ENCODE data around the gene CASS4.
"Not testable (repeated sequence)": the region's sequence is repeated elsewhere in the genome, so short reads cannot be mapped to it uniquely, and the experiment has no call there.

CASS4 gene

GRCh38 chr20:56380375-56380774, 31.7 kb upstream of the CASS4 start:
- Histone ChIP-seq H3K27ac (ENCODE audit: low read depth, low read length) (no peak overlapping the region), H3K27me3 (ENCODE audit: control insufficient read depth in 1 of 2, insufficient read depth in 2 of 2, low read length in 2 of 2) (no peaks in the 10 kb centered on the region), H3K9me3 (ENCODE audit: control insufficient read depth in 1 of 2, low read length in 2 of 2) (no peaks in the 10 kb centered on the region), H3K4me1 (ENCODE audit: control insufficient read depth in 1 of 2, insufficient read depth in 2 of 2, low read length in 2 of 2) (peaks cover 0 to 7% of the 10 kb centered on the region in 2 donors), H3K4me3 (ENCODE audit: low read depth in 1 of 2, low read length in 2 of 2) (no peak overlapping the region), H3K36me3 (ENCODE audit: control insufficient read depth in 1 of 2, insufficient read depth in 2 of 2, low read length in 2 of 2) (peaks cover 8 to 52% of the 10 kb centered on the region in 2 donors), H3K9ac (ENCODE audit: low read depth in 1 of 2, low read length in 2 of 2) (no peak overlapping the region)

GRCh38 chr20:56381501-56381900, 30.6 kb upstream of the CASS4 start:
- no peaks in the 10 kb centered on the region for H3K4me1 ChIP-seq (ENCODE audit: control insufficient read depth in 1 of 2, insufficient read depth in 2 of 2, low read length in 2 of 2)
- H3K27ac ChIP-seq (ENCODE audit: low read depth, low read length), result no peak overlapping the region
- no peak overlapping the region for H3K4me3 ChIP-seq (ENCODE audit: low read depth in 1 of 2, low read length in 2 of 2)
- H3K9me3 ChIP-seq (ENCODE audit: control insufficient read depth in 1 of 2, low read length in 2 of 2), result no peaks in the 10 kb centered on the region
- peaks cover 8 to 57% of the 10 kb centered on the region in 2 donors for H3K36me3 ChIP-seq (ENCODE audit: control insufficient read depth in 1 of 2, insufficient read depth in 2 of 2, low read length in 2 of 2)
- H3K27me3 ChIP-seq (ENCODE audit: control insufficient read depth in 1 of 2, insufficient read depth in 2 of 2, low read length in 2 of 2), result no peaks in the 10 kb centered on the region
- H3K9ac ChIP-seq (ENCODE audit: low read depth in 1 of 2, low read length in 2 of 2), result no peak overlapping the region

- Histone ChIP-seq H3K27me3 (ENCODE audit: control insufficient read depth in 1 of 2, insufficient read depth in 2 of 2, low read length in 2 of 2) (no peaks in the 10 kb centered on the region), H3K4me1 (ENCODE audit: control insufficient read depth in 1 of 2, insufficient read depth in 2 of 2, low read length in 2 of 2) (no peaks in the 10 kb centered on the region), H3K9ac (ENCODE audit: low read depth in 1 of 2, low read length in 2 of 2) (no peak overlapping the region), H3K36me3 (ENCODE audit: control insufficient read depth in 1 of 2, insufficient read depth in 2 of 2, low read length in 2 of 2) (peaks cover 8 to 52% of the 10 kb centered on the region in 2 donors), H3K9me3 (ENCODE audit: control insufficient read depth in 1 of 2, low read length in 2 of 2) (no peaks in the 10 kb centered on the region), H3K4me3 (ENCODE audit: low read depth in 1 of 2, low read length in 2 of 2) (no peak overlapping the region), H3K27ac (ENCODE audit: low read depth, low read length) (no peak overlapping the region)
Observed at GRCh38 chr20:56382696-56383095, 29.4 kb upstream of the CASS4 start.

- no peak overlapping the region for H3K27ac ChIP-seq (ENCODE audit: low read depth, low read length)
- peak overlapping the region in 1 of 2 donors; percentile 18 for H3K9ac ChIP-seq (ENCODE audit: low read depth in 1 of 2, low read length in 2 of 2)
- H3K4me1 ChIP-seq (ENCODE audit: control insufficient read depth in 1 of 2, insufficient read depth in 2 of 2, low read length in 2 of 2), result no peaks in the 10 kb centered on the region
- H3K4me3 ChIP-seq (ENCODE audit: low read depth in 1 of 2, low read length in 2 of 2), result no peak overlapping the region
- no peaks in the 10 kb centered on the region for H3K9me3 ChIP-seq (ENCODE audit: control insufficient read depth in 1 of 2, low read length in 2 of 2)
- no peaks in the 10 kb centered on the region for H3K27me3 ChIP-seq (ENCODE audit: control insufficient read depth in 1 of 2, insufficient read depth in 2 of 2, low read length in 2 of 2)
- peaks cover 8 to 52% of the 10 kb centered on the region in 2 donors for H3K36me3 ChIP-seq (ENCODE audit: control insufficient read depth in 1 of 2, insufficient read depth in 2 of 2, low read length in 2 of 2)
Observed at GRCh38 chr20:56383334-56383733, 28.7 kb upstream of the CASS4 start.

GRCh38 chr20:56385130-56385529, 26.9 kb upstream of the CASS4 start:
- Histone ChIP-seq H3K36me3 (ENCODE audit: control insufficient read depth in 1 of 2, insufficient read depth in 2 of 2, low read length in 2 of 2) (peaks cover 8 to 50% of the 10 kb centered on the region in 2 donors), H3K9me3 (ENCODE audit: control insufficient read depth in 1 of 2, low read length in 2 of 2) (no peaks in the 10 kb centered on the region), H3K4me3 (ENCODE audit: low read depth in 1 of 2, low read length in 2 of 2) (no peak overlapping the region), H3K4me1 (ENCODE audit: control insufficient read depth in 1 of 2, insufficient read depth in 2 of 2, low read length in 2 of 2) (no peaks in the 10 kb centered on the region), H3K27me3 (ENCODE audit: control insufficient read depth in 1 of 2, insufficient read depth in 2 of 2, low read length in 2 of 2) (no peaks in the 10 kb centered on the region), H3K9ac (ENCODE audit: low read depth in 1 of 2, low read length in 2 of 2) (no peak overlapping the region), H3K27ac (ENCODE audit: low read depth, low read length) (no peak overlapping the region)

- Histone ChIP-seq H3K36me3 (ENCODE audit: control insufficient read depth in 1 of 2, insufficient read depth in 2 of 2, low read length in 2 of 2) (peaks cover 8 to 43% of the 10 kb centered on the region in 2 donors), H3K27ac (ENCODE audit: low read depth, low read length) (no peak overlapping the region), H3K4me3 (ENCODE audit: low read depth in 1 of 2, low read length in 2 of 2) (no peak overlapping the region), H3K27me3 (ENCODE audit: control insufficient read depth in 1 of 2, insufficient read depth in 2 of 2, low read length in 2 of 2) (no peaks in the 10 kb centered on the region), H3K4me1 (ENCODE audit: control insufficient read depth in 1 of 2, insufficient read depth in 2 of 2, low read length in 2 of 2) (peaks cover 6 to 8% of the 10 kb centered on the region in 2 donors), H3K9me3 (ENCODE audit: control insufficient read depth in 1 of 2, low read length in 2 of 2) (no peaks in the 10 kb centered on the region), H3K9ac (ENCODE audit: low read depth in 1 of 2, low read length in 2 of 2) (no peak overlapping the region)
Observed at GRCh38 chr20:56386219-56386618, 25.8 kb upstream of the CASS4 start.

GRCh38 chr20:56388882-56389281, 23.2 kb upstream of the CASS4 start:
- Histone ChIP-seq H3K27ac (ENCODE audit: low read depth, low read length) (no peak overlapping the region), H3K36me3 (ENCODE audit: control insufficient read depth in 1 of 2, insufficient read depth in 2 of 2, low read length in 2 of 2) (peaks cover 8 to 31% of the 10 kb centered on the region in 2 donors), H3K9ac (ENCODE audit: low read depth in 1 of 2, low read length in 2 of 2) (no peak overlapping the region), H3K27me3 (ENCODE audit: control insufficient read depth in 1 of 2, insufficient read depth in 2 of 2, low read length in 2 of 2) (no peaks in the 10 kb centered on the region), H3K4me1 (ENCODE audit: control insufficient read depth in 1 of 2, insufficient read depth in 2 of 2, low read length in 2 of 2) (peaks cover 17 to 19% of the 10 kb centered on the region in 2 donors), H3K9me3 (ENCODE audit: control insufficient read depth in 1 of 2, low read length in 2 of 2) (no peaks in the 10 kb centered on the region), H3K4me3 (ENCODE audit: low read depth in 1 of 2, low read length in 2 of 2) (no peak overlapping the region)

GRCh38 chr20:56389807-56390206, 22.3 kb upstream of the CASS4 start:
- peaks cover 20 to 22% of the 10 kb centered on the region in 2 donors for H3K4me1 ChIP-seq (ENCODE audit: control insufficient read depth in 1 of 2, insufficient read depth in 2 of 2, low read length in 2 of 2)
- peaks cover 4 to 27% of the 10 kb centered on the region in 2 donors for H3K36me3 ChIP-seq (ENCODE audit: control insufficient read depth in 1 of 2, insufficient read depth in 2 of 2, low read length in 2 of 2)
- no peaks in the 10 kb centered on the region for H3K27me3 ChIP-seq (ENCODE audit: control insufficient read depth in 1 of 2, insufficient read depth in 2 of 2, low read length in 2 of 2)

GRCh38 chr20:56390396-56390795, 21.7 kb upstream of the CASS4 start:
- peaks cover 1 to 28% of the 10 kb centered on the region in 2 donors for H3K36me3 ChIP-seq (ENCODE audit: control insufficient read depth in 1 of 2, insufficient read depth in 2 of 2, low read length in 2 of 2)
- not testable (repeated sequence) for H3K27ac ChIP-seq (ENCODE audit: low read depth, low read length); H3K27me3 ChIP-seq (ENCODE audit: control insufficient read depth in 1 of 2, insufficient read depth in 2 of 2, low read length in 2 of 2); H3K9ac ChIP-seq (ENCODE audit: low read depth in 1 of 2, low read length in 2 of 2); H3K9me3 ChIP-seq (ENCODE audit: control insufficient read depth in 1 of 2, low read length in 2 of 2)
- peak overlapping the region in 1 of 2 donors; percentile 97 for H3K4me3 ChIP-seq (ENCODE audit: low read depth in 1 of 2, low read length in 2 of 2)
- H3K4me1 ChIP-seq (ENCODE audit: control insufficient read depth in 1 of 2, insufficient read depth in 2 of 2, low read length in 2 of 2), result peaks cover 20 to 22% of the 10 kb centered on the region in 2 donors

More at GRCh38 chr20:56389807-56390206, 22.3 kb upstream of the CASS4 start:
- no peak overlapping the region for H3K4me3 ChIP-seq (ENCODE audit: low read depth in 1 of 2, low read length in 2 of 2)
- H3K9ac ChIP-seq (ENCODE audit: low read depth in 1 of 2, low read length in 2 of 2), result no peak overlapping the region
- no peaks in the 10 kb centered on the region for H3K9me3 ChIP-seq (ENCODE audit: control insufficient read depth in 1 of 2, low read length in 2 of 2)
- no peak overlapping the region for H3K27ac ChIP-seq (ENCODE audit: low read depth, low read length)

- Histone ChIP-seq H3K4me3 (ENCODE audit: low read depth in 1 of 2, low read length in 2 of 2) (peak overlapping the region; percentile 95 to 97), H3K36me3 (ENCODE audit: control insufficient read depth in 1 of 2, insufficient read depth in 2 of 2, low read length in 2 of 2) (peaks cover 7 to 29% of the 10 kb centered on the region in 2 donors), H3K27ac (ENCODE audit: low read depth, low read length) (no peak overlapping the region), H3K9ac (ENCODE audit: low read depth in 1 of 2, low read length in 2 of 2) (peak overlapping the region; percentile 83 to 94), H3K27me3 (ENCODE audit: control insufficient read depth in 1 of 2, insufficient read depth in 2 of 2, low read length in 2 of 2) (no peaks in the 10 kb centered on the region), H3K9me3 (ENCODE audit: control insufficient read depth in 1 of 2, low read length in 2 of 2) (no peaks in the 10 kb centered on the region), H3K4me1 (ENCODE audit: control insufficient read depth in 1 of 2, insufficient read depth in 2 of 2, low read length in 2 of 2) (peaks cover 20 to 22% of the 10 kb centered on the region in 2 donors)
Observed at GRCh38 chr20:56391037-56391436, 21.0 kb upstream of the CASS4 start.

Measured in duodenal mucosa (tissue), 2 donors.